ENCODE measurements around the gene PDLIM7.

DNA sequence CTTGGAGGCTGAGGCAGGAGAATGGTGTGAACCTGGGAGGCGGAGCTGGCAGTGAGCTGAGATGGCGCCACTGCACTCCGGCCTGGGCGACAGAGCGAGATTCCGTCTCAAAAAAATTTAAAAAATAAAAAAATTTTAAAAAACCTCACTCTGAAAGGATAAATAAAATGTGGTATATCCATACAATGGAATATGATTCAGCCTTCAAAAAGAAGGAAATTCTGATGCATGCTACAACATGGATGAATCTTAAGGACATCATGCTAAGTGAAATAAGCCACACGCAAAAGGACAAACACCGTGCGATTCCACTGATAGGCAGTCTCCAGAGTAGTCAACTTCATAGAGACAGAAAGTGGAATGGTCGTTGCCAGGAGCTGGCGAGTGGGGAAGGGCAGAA is 32.4 kb downstream of the PDLIM7 start:
- TF ChIP-seq, protein P1, sequence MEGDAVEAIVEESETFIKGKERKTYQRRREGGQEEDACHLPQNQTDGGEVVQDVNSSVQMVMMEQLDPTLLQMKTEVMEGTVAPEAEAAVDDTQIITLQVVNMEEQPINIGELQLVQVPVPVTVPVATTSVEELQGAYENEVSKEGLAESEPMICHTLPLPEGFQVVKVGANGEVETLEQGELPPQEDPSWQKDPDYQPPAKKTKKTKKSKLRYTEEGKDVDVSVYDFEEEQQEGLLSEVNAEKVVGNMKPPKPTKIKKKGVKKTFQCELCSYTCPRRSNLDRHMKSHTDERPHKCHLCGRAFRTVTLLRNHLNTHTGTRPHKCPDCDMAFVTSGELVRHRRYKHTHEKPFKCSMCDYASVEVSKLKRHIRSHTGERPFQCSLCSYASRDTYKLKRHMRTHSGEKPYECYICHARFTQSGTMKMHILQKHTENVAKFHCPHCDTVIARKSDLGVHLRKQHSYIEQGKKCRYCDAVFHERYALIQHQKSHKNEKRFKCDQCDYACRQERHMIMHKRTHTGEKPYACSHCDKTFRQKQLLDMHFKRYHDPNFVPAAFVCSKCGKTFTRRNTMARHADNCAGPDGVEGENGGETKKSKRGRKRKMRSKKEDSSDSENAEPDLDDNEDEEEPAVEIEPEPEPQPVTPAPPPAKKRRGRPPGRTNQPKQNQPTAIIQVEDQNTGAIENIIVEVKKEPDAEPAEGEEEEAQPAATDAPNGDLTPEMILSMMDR (IDR thresholded peaks at IDR 0.05; ENCODE audit: low read depth, low read length): no peak
- no peak for TF ChIP-seq EZH2phosphoT487 (IDR thresholded peaks at IDR 0.05; ENCODE audit: low read depth)

Measured in OCI-LY3 (cell line).